Right renal cortex interstitium (tissue), 3 donors: ENCODE measurements around the gene EVA1C. TPM values are rescaled to one million over a fixed set of nuclear protein-coding genes. Genes with fewer than 3 reads are reported as not detected.
"Not testable (repeated sequence)": the region's sequence is repeated elsewhere in the genome, so short reads cannot be mapped to it uniquely, and the experiment has no call there.

Source experiments
- DNase-seq, 3 donors: peaks; one replicate each; pipeline ENCODE4 v3.0.0-alpha.2; 2013; ENCODE audit warnings: low read depth in 3 of 3, low spot score in 2 of 3
- polyA plus RNA-seq, 3 donors: library from polyadenylated mRNA; unstranded; fragments of 120-200 nt; gene quantifications; one replicate each; pipeline ENCODE4 v1.2.1, GENCODE V29; 2013; ENCODE audit not compliant: insufficient read length in 3 of 3

Gene EVA1C, protein sequence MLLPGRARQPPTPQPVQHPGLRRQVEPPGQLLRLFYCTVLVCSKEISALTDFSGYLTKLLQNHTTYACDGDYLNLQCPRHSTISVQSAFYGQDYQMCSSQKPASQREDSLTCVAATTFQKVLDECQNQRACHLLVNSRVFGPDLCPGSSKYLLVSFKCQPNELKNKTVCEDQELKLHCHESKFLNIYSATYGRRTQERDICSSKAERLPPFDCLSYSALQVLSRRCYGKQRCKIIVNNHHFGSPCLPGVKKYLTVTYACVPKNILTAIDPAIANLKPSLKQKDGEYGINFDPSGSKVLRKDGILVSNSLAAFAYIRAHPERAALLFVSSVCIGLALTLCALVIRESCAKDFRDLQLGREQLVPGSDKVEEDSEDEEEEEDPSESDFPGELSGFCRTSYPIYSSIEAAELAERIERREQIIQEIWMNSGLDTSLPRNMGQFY
- polyA plus RNA-seq = 1 to 10 TPM; 2.4 to 3.1 (median 2.5) TPM

DNA sequence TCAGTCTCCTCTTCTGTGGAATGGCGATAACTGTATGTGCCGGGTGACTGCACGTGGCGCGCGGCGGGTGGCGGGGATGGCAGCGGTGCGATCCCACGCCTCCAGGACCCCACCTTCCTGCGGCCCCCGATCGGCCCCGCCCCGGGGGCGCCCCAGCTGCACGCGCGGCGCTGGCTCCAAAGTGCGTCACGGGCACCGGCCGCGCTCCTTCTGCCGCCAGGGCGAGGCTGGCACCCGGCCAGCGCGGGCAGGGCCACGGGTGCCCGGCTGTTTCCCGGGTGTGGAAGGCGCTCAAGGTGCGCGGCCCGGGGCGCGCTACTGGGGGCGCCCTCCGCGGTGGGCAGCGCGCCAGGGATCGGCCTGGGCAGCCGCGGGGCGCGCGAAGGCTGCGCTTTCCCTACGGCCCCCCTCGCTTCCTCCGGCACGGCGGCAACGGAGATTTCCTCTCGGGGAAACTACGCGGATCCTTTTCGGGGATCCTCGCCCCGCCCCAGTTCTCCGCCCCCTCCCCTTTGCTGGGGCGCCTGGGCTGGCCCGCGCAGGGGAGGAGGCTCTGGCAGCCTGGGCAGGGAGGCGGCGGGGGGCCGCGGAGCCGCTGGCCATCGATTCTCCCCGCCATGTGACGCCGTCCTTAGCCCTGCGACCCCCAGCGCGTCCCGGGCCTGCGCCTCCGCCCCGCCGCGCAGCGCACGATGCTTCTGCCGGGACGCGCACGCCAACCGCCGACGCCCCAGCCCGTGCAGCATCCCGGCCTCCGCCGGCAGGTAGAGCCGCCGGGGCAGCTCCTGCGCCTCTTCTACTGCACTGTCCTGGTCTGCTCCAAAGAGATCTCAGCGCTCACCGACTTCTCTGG, at the start of gene EVA1C:
TSS of gene EVA1C (plus strand) at position 545 of the 853 bp plus-strand sequence. CDS start at position 693, 148 bp downstream.
- no peak for DNase-seq

GRCh38 chr21:32364387-32364786, 48.1 kb upstream of the EVA1C start:
- no peak for DNase-seq

DNA sequence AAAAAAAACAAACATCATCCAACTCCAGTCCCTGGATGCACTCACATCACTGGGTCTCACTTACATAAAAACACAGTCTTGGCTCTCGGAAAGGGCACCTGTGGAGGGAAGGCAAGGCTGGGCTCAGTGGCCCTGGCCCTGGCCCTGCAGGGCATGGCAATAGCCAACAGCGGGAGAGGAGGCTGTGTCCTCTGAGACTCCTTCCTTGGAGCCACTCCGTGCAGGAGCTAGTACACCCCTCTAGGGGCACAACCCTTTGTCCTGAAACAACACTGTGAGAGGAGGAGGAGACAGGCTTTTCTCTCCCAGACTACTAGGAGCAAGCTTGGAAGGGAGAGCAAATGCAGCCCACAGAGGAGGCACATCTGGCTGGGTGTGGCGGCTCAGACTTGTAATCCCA, 47.7 kb upstream of the EVA1C start:
- no peak for DNase-seq

- no peak for DNase-seq
Observed at GRCh38 chr21:32366191-32366590, 46.3 kb upstream of the EVA1C start.

GRCh38 chr21:32367158-32367557, 45.3 kb upstream of the EVA1C start:
- no peak for DNase-seq

- DNase-seq = no peak
Observed at GRCh38 chr21:32368386-32368785, 44.1 kb upstream of the EVA1C start.

DNA sequence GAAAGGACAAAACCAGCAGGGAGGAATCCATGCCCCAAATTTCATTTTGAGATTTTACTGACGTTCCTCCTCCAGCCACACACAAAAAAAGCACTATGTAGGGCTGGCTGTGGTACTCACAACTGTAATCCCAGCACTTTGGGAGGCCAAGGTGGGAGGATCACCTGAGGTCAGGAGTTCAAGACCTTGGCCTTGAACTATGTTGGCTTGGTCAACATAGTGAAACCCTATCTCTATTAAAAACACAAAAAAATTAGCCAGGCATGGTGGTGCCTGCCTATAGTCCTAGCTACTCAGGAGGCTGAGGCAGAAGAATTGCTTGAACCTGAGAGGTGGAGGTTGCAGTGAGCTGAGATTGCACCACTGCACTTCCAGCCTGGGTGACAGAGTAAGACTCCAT, 43.5 kb upstream of the EVA1C start:
- not testable (repeated sequence) for DNase-seq

GRCh38 chr21:32370998-32371766, 41.3 kb upstream of the EVA1C start:
- DNase-seq = no peak

DNA sequence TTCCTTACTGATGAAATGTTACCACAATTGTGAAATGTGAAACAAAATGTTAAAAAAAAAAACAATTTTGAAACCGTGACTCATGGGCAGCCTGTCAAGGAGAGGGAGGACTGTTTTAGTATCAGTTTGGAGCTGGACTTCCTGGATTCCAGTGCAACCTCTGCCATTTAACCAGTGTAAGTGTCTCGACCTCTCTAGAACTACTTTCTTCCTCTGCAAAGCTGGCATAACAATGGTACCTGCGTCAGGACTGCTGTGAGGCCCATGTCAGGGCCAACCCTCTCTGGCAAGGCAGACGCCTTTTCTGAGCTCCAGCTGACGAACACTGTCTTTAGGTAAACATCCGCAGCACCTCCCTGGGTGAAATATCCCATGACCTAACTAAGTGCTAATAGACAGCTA, 40.6 kb upstream of the EVA1C start:
- DNase-seq = no peak

DNA sequence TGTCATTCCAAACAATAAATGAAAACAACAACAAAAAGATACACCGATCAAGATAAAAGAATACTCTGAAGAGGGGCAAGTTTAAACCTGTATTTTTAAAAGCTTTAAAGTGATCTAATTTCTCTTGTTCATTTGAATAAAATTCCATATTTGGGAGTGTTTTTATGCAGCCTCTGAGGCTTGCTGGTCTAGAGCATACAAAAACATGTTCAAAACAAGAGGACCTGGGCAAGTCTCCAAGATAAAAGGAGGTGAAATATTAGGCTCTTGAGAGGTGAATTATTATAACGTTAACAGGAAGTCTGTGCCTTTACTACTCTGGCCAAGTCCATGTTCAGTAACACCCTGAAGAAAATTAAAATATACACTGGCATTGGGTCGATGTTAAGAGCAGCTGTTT, 39.8 kb upstream of the EVA1C start:
- no peak for DNase-seq

- no peak for DNase-seq
Observed at GRCh38 chr21:32377506-32377905, 35.0 kb upstream of the EVA1C start.

- no peak for DNase-seq
Observed at GRCh38 chr21:32377991-32378390, 34.5 kb upstream of the EVA1C start.

GRCh38 chr21:32378956-32379355, 33.5 kb upstream of the EVA1C start:
- no peak for DNase-seq

DNA sequence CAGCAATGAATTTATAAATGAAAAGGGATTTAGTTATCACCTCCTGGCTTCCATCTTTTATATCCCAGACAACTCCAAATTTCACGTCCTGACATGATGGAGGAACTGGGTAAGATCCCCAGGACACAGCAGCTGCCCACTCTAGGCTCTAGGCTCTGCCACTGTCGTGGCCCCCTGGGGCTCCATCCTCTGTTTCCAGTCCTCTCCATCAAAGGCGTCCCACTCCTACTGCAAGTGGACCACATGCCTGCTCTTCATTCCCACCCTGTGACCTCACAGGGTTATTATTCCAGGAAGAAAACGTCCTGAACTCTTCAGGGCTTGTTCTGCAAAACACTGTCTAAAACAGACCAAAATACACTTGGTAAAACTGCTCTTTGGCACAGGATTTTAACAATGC, 31.6 kb upstream of the EVA1C start:
- DNase-seq = no peak

- DNase-seq = no peak
Observed at GRCh38 chr21:32381571-32381970, 30.9 kb upstream of the EVA1C start.

- DNase-seq = no peak
Observed at GRCh38 chr21:32382108-32382644, 30.3 kb upstream of the EVA1C start.

DNA sequence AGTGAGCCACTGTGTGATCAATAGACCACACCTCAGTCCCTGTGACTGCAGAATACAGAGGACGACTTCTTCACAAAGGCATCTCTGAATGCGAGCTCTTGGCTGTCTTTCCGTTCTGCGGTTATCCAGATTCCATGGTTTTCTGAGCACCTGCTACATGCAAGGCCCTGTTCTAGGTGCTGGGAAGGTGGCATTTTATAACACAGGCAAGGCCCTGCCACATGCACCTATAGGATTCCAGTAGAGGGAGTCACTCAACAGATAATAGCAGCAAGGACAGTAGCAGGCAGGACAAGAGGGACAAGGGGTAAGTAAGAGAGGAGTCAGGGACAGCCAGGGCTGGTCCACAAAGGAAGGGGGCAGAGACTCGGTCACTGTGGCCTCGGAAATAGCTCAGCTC, 28.7 kb upstream of the EVA1C start:
- DNase-seq = no peak

DNA sequence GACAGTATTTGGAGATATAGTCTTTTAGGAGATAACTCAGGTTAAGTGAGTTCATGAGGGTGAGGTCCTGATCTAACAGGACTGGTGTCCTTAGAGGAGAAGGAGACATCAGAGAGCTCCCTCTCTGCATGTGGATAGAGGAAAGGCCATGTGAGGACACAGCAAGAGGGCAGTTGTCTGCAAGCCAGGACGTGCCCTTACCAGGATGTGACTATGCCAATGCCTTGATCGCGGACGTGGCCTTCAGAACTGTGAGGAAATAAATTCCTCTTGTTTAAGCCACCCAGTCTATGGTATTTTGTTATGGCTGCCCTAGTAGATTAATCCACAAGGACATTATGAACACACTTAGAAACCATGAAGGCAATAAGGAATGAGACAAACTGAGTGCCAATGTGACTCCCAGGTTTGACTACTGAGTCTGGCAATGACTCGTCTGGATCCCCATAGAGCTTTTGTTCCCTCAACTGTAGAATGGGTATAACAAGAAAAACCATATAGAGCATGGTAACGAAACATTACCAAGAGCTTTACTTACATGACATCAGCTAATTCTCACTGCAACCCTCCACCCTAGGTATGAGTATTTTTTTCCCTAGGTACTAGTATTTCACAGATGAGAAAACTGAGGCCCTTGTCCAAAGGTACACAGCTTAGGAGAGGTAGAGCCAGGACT, 26.2 kb upstream of the EVA1C start:
- DNase-seq = no peak

DNA sequence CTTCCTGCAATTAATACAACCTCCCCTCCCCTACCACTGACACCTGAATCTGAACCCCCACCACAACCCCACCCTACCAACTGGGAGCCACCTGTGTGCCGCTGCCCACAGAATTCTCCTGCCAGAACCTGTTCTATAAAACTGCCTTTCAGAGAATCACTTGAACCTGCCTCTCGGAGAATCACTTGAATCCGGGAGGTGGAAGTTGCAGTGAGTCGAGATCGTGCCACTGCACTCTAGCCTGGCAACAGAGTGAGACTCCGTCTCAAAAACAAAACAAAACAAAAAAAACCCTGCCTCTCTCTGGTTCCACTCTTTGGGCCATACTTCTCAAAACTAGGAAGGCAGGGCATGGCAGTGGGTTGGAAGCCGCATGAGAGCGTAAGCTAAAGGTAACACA, 25.4 kb upstream of the EVA1C start:
- DNase-seq = no peak

DNA sequence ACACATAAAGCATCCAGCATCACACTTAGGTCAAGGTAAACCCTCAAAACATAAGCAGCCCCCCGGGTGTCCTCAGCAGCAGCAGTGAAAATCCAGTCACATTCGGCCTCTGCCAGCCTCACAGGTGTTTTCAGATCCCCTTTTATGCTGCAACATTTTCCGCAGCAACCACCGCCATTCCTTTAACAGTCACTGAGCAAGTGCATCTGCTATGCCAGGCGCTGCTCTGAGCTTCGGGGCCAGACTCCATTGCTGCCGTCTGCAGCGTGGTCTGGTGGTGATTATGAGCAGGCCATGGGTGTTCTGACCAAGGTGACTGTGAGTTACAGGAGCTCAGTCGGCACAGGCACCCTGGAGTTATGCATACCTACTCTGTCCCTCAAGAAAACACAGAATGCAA, 24.2 kb upstream of the EVA1C start:
- no peak for DNase-seq
